ENCODE results near the gene ADGRD2.
"Not testable (repeated sequence)": the region's sequence is repeated elsewhere in the genome, so short reads cannot be mapped to it uniquely, and the experiment has no call there.

The ADGRD2 gene

GRCh38 chr9:124450241-124450924 is at the start of gene ADGRD2:
Gene ADGRD2 (plus strand): TSS chr9:124450451. CDS start chr9:124451667, 1,216 bp downstream.
- no peak for DNase-seq (ENCODE audit: low read depth in 3 of 3)

GRCh38 chr9:124403246-124403645 is 47.0 kb upstream of the ADGRD2 start:
- DNase-seq (ENCODE audit: low read depth in 3 of 3) = no peak

GRCh38 chr9:124409410-124409809 is 40.8 kb upstream of the ADGRD2 start:
- no peak for DNase-seq (ENCODE audit: low read depth in 3 of 3)

- no peak for DNase-seq (ENCODE audit: low read depth in 3 of 3)
These were observed 39.8 kb upstream of the ADGRD2 start for GRCh38 chr9:124410321-124410913.

- DNase-seq (ENCODE audit: low read depth in 3 of 3) = no peak
These were observed 38.6 kb upstream of the ADGRD2 start for GRCh38 chr9:124411514-124412227.

GRCh38 chr9:124412228-124412575 is 38.0 kb upstream of the ADGRD2 start:
- no peak for DNase-seq (ENCODE audit: low read depth in 3 of 3)

- DNase-seq (ENCODE audit: low read depth in 3 of 3) = no peak
These were observed 35.6 kb upstream of the ADGRD2 start for GRCh38 chr9:124414612-124415011.

- peak; percentile 95 for DNase-seq (ENCODE audit: low read depth in 3 of 3)
These were observed 35.0 kb upstream of the ADGRD2 start, which contains the start of gene PSMB7 for GRCh38 chr9:124415102-124415851. Gene PSMB7 (minus strand): TSS chr9:124415442. CDS start chr9:124415425, 17 bp downstream.

- DNase-seq (ENCODE audit: low read depth in 3 of 3) = no peak
These were observed 34.3 kb upstream of the ADGRD2 start for GRCh38 chr9:124415852-124416484.

- no peak for DNase-seq (ENCODE audit: low read depth in 3 of 3)
These were observed 30.3 kb upstream of the ADGRD2 start for GRCh38 chr9:124419832-124420489.

- no peak for DNase-seq (ENCODE audit: low read depth in 3 of 3)
These were observed 29.2 kb upstream of the ADGRD2 start for GRCh38 chr9:124420991-124421543.

- DNase-seq (ENCODE audit: low read depth in 3 of 3) = no peak
These were observed 27.1 kb upstream of the ADGRD2 start for GRCh38 chr9:124423155-124423554.

- DNase-seq (ENCODE audit: low read depth in 3 of 3) = no peak
These were observed 26.7 kb upstream of the ADGRD2 start for GRCh38 chr9:124423591-124423990.

- DNase-seq (ENCODE audit: low read depth in 3 of 3) = not testable (repeated sequence)
These were observed 24.5 kb upstream of the ADGRD2 start for GRCh38 chr9:124425733-124426132.

GRCh38 chr9:124426361-124426760 is 23.9 kb upstream of the ADGRD2 start:
- DNase-seq (ENCODE audit: low read depth in 3 of 3) = no peak

- DNase-seq (ENCODE audit: low read depth in 3 of 3) = no peak
These were observed 23.0 kb upstream of the ADGRD2 start for GRCh38 chr9:124427281-124427680.

GRCh38 chr9:124428751-124429529 is 21.3 kb upstream of the ADGRD2 start:
- DNase-seq (ENCODE audit: low read depth in 3 of 3) = no peak

- no peak for DNase-seq (ENCODE audit: low read depth in 3 of 3)
These were observed 20.8 kb upstream of the ADGRD2 start for GRCh38 chr9:124429530-124429867.

- DNase-seq (ENCODE audit: low read depth in 3 of 3) = no peak
These were observed 13.9 kb upstream of the ADGRD2 start for GRCh38 chr9:124436320-124436719.

GRCh38 chr9:124437086-124437485 is 13.2 kb upstream of the ADGRD2 start:
- DNase-seq (ENCODE audit: low read depth in 3 of 3) = no peak
